GM12878 (cell line): ENCODE data around the gene PNMA6E. TPM values are rescaled to one million over a fixed set of nuclear protein-coding genes. Genes with fewer than 3 reads are reported as not detected.

ENCODE experiments used
- ATAC-seq: fragments of 200-7000 bp; cut with Tn5 transposase; 3 replicates; pipeline ENCODE4 v1.9.1; 2020; ENCODE audit warnings: mild to moderate bottlenecking, moderate library complexity
- BruUV-seq: library from RNA; stranded (reverse); fragments of 400-500 nt; replicated peaks from 2 replicates; lab custom pipeline; 2021; lab: Mats Ljungman, UMichigan
- CTCF ChIA-PET: fragments of 300-600 bp; sonication (Branson Sonifier 250); formaldehyde crosslinking; extraction: SDS; loops from one replicate; lab custom pipeline; 2021; ENCODE audit warnings: inconsistent platforms; lab: Yijun Ruan, JAX
- POLR2A ChIA-PET: fragments of 350-600 bp; formaldehyde crosslinking; extraction: SDS; loops from one replicate; lab custom pipeline; 2021; ENCODE audit warnings: inconsistent platforms; lab: Charles Lee
- RAD21 ChIA-PET: fragments of 300-600 bp; sonication (Branson Sonifier 250); formaldehyde crosslinking; loops from one replicate; lab custom pipeline; 2023; ENCODE audit warnings: antibody characterized with exemption; ENCODE audit not compliant: unreplicated experiment; lab: Charles Lee
- SMC1A ChIA-PET: fragments of 300-600 bp; sonication (Branson Sonifier 250); formaldehyde crosslinking; loops from one replicate; lab custom pipeline; 2023; ENCODE audit not compliant: unreplicated experiment, uncharacterized antibody; lab: Charles Lee
- DNase-seq: peaks from one replicate; pipeline ENCODE4 v3.0.0-alpha.2; 2011; ENCODE audit warnings: low read depth, low spot score
- FAIRE-seq: peaks from 3 replicates; lab custom pipeline; 2011; peaks lifted over from hg19 to GRCh38; lab: Jason Lieb, UNC
- H2AFZ ChIP-seq: 2 replicates; pipeline ENCODE4 v1.6.0; 2011; ENCODE audit warnings: low read depth, low read length, control low read depth; ENCODE audit not compliant: control insufficient read depth
- H3K27ac ChIP-seq: 2 replicates; pipeline ENCODE4 v1.5.1; 2011; ENCODE audit warnings: control low read depth; ENCODE audit not compliant: control insufficient read depth, insufficient read depth
- H3K27me3 ChIP-seq, 2 experiments: replicated peaks in 1 of 2; 2 replicates each; pipeline versions ENCODE4 v1.6.0 to v1.6.1; 2011; ENCODE audit warnings: low read length in 1 of 2; ENCODE audit not compliant: control insufficient read depth in 2 of 2, insufficient read depth in 2 of 2
- H3K36me3 ChIP-seq, 2 experiments: 2 replicates each; pipeline ENCODE4 v1.5.1; 2011; ENCODE audit warnings: low read length in 1 of 2; ENCODE audit not compliant: control insufficient read depth in 2 of 2, insufficient read depth in 2 of 2
- H3K4me1 ChIP-seq: 2 replicates; pipeline ENCODE4 v1.6.1; 2011; ENCODE audit warnings: mild to moderate bottlenecking, low read length, moderate library complexity, mixed read lengths; ENCODE audit not compliant: control insufficient read depth, insufficient read depth
- H3K4me2 ChIP-seq: 2 replicates; pipeline ENCODE4 v1.6.0; 2011; ENCODE audit warnings: control low read depth; ENCODE audit not compliant: control insufficient read depth, insufficient read depth
- H3K4me3 ChIP-seq: fragments of 200-600 bp; sonication (generic); 2 replicates; pipeline ENCODE4 v1.5.1; 2016
- H3K79me2 ChIP-seq: 2 replicates; pipeline ENCODE4 v1.6.0; 2011; ENCODE audit warnings: low read length; ENCODE audit not compliant: control insufficient read depth, insufficient read depth
- H3K9ac ChIP-seq: 2 replicates; pipeline ENCODE4 v1.8.0; 2011; ENCODE audit warnings: low read length, control low read depth, mixed read lengths; ENCODE audit not compliant: control insufficient read depth, insufficient read depth
- H3K9me3 ChIP-seq: replicated peaks from 3 replicates; pipeline ENCODE4 v1.5.1; 2011; ENCODE audit warnings: mild to moderate bottlenecking, low read length; ENCODE audit not compliant: control insufficient read depth, insufficient read depth
- H4K20me1 ChIP-seq: 2 replicates; pipeline ENCODE4 v1.6.0; 2011; ENCODE audit not compliant: control insufficient read depth, insufficient read depth
- BACH1 ChIP-seq: fragments of 450-650 bp; IDR thresholded peaks from 2 replicates; pipeline ENCODE4 v1.6.1; 2017; ENCODE audit warnings: mild to moderate bottlenecking, borderline replicate concordance
- CBX3 ChIP-seq: fragments of 200-600 bp; sonication (generic); IDR thresholded peaks from 2 replicates; pipeline ENCODE4 v1.6.1; 2016; ENCODE audit warnings: low read depth, borderline replicate concordance
- IKZF1 ChIP-seq: fragments of 450-650 bp; conservative IDR thresholded peaks from 2 replicates; pipeline ENCODE4 v1.6.1; 2017; ENCODE audit warnings: antibody characterized with exemption, mild to moderate bottlenecking
- NRF1 ChIP-seq: conservative IDR thresholded peaks from 2 replicates; pipeline ENCODE4 v1.6.1; 2011; ENCODE audit warnings: mild to moderate bottlenecking, low read depth, low read length, improper control_type of control experiment
- PAX8 ChIP-seq: fragments of 450-650 bp; IDR thresholded peaks from 2 replicates; pipeline ENCODE4 v1.6.1; 2017; ENCODE audit warnings: mild to moderate bottlenecking, moderate library complexity
- POLR2A ChIP-seq: IDR thresholded peaks from 2 replicates; pipeline ENCODE4 v1.6.1; 2011; ENCODE audit warnings: low read depth, mild to moderate bottlenecking, low read length
- SMARCA5 ChIP-seq: fragments of 450-650 bp; IDR thresholded peaks from 2 replicates; pipeline ENCODE4 v1.6.1; 2017; ENCODE audit warnings: mild to moderate bottlenecking
- SPI1 ChIP-seq: IDR thresholded peaks from 2 replicates; pipeline ENCODE4 v1.6.1; 2011; ENCODE audit warnings: low read depth, mild to moderate bottlenecking, low read length, moderate library complexity, borderline replicate concordance; ENCODE audit not compliant: insufficient read depth
- WGBS: methylation state at CpG from one replicate; pipeline ENCODE4 v1.1.6; 2016; ENCODE audit warnings: low lambda C conversion rate; ENCODE audit not compliant: insufficient replicate concordance, insufficient coverage; ENCODE audit errors: missing lambda C conversion rate; 5-methylcytosine and 5-hydroxymethylcytosine counted together
- in situ Hi-C: fragments of 300-500 bp; cut with MboI; formaldehyde crosslinking; loops from 9 replicates; pipeline ENCODE4 v1.14.3; 2018; ENCODE audit warnings: mixed read lengths
- intact Hi-C: fragments of 100-400 bp; cut with micrococcal nuclease; formaldehyde crosslinking; loops from one replicate; pipeline ENCODE4 v1.14.2; 2022; ENCODE audit not compliant: unreplicated experiment
- polyA plus RNA-seq, 11 experiments: library from polyadenylated mRNA; depleted of rRNA in 4 of 11; unstranded in 6 of 11; stranded (reverse) in 5 of 11; fragments of >200 nt; fragmentation: Nextera tagmentation in 4 of 11; fragmentation: Illumina TruSeq in 1 of 11; extraction: Ambion mirVana in 4 of 11; extraction: Trizol in 1 of 11; gene quantifications; 1 replicate in 1 of 11; 2 replicates in 10 of 11; pipeline versions ENCODE4 v1.2.1 to v1.2.3, GENCODE V29; 2011 to 2016; ENCODE audit warnings: inconsistent platforms in 2 of 11, missing spikeins in 2 of 11, low read depth in 1 of 11
- total RNA-seq, 4 experiments: library from RNA; depleted of rRNA in 3 of 4; stranded (reverse); fragments of >200 nt in 3 of 4; fragmentation: Illumina TruSeq in 1 of 4; extraction: Trizol in 1 of 4; gene quantifications; 2 replicates each; pipeline versions ENCODE4 v1.2.1 to v1.2.3, GENCODE V29; 2013 to 2021

The PNMA6E gene
- total and polyA plus RNA-seq, 10 of the 15 experiments (the other 5 are each of a cell fraction or from before 2014, with no cell fraction given), result not detected

- TF ChIP-seq BACH1 (no peak), POLR2A (peak; percentile 35; the same call in 1 of the 2 replicates), SMARCA5 (peak; percentile 66; the same call in 1 of the 2 replicates), CBX3 (no peak), SPI1 (peak; percentile 87), NRF1 (0 out of 2 replicates have a peak, but pooled peaks have one; percentile 27), IKZF1 (0 out of 2 replicates have a peak, but pooled peaks have one; percentile 41)
- Histone ChIP-seq H3K36me3 (no peaks in the 10 kb centered on the region), H3K9me3 (no peaks in the 10 kb centered on the region; the same call in 2 of the 3 replicates), H3K4me1 (no peaks in the 10 kb centered on the region), H3K27ac (no peak within 1 kb of the TSS), H3K4me3 (peak within 1 kb of the TSS; percentile 71), H4K20me1 (no peaks in the 10 kb centered on the region), H2AFZ (peak within 1 kb of the TSS; percentile 54), H3K27me3 (no peaks in the 10 kb centered on the region), H3K79me2 (no peaks in the 10 kb centered on the region), H3K4me2 (peak within 1 kb of the TSS; percentile 73), H3K9ac (peak within 1 kb of the TSS; percentile 32)
- no TSS peak for BruUV-seq
- SMC1A ChIA-PET, result no interaction called here
- RAD21 ChIA-PET, result no interaction called here
- DNase-seq (no peak), FAIRE-seq (no peak), ATAC-seq (peak; percentile 92)
- intact Hi-C loops (no loop called here), in situ Hi-C loops (no loop called here)
- WGBS, result 46% methylated on average over 59 of the region's 75 CpGs
- CTCF ChIA-PET, result no interaction called here
- POLR2A ChIA-PET, result no interaction called here
Observed at GRCh38 chrX:153411255-153411987, 10.3 kb upstream of the PNMA6E start, which contains the start of gene ZFP92. Gene ZFP92 (plus strand): TSS chrX:153411472. CDS start chrX:153418323, 6,851 bp downstream.

- POLR2A ChIA-PET, result no interaction called here
- Histone ChIP-seq H3K4me3 (no peak overlapping the region; the same call in 1 of the 2 replicates), H3K4me1 (no peaks in the 10 kb centered on the region), H2AFZ (peak overlapping the region; percentile 54), H3K36me3 (no peaks in the 10 kb centered on the region), H4K20me1 (no peaks in the 10 kb centered on the region), H3K27ac (no peak overlapping the region), H3K27me3 (no peaks in the 10 kb centered on the region), H3K4me2 (peak overlapping the region; percentile 22; the same call in 1 of the 2 replicates), H3K79me2 (no peaks in the 10 kb centered on the region), H3K9me3 (no peaks in the 10 kb centered on the region; the same call in 2 of the 3 replicates), H3K9ac (no peak overlapping the region)
- in situ Hi-C loops (no loop called here), intact Hi-C loops (no loop called here)
- CTCF ChIA-PET, result no interaction called here
- DNase-seq (no peak), FAIRE-seq (no peak), ATAC-seq (no peak)
- SMC1A ChIA-PET, result no interaction called here
- BruUV-seq, result no TSS peak
- RAD21 ChIA-PET, result no interaction called here
- 40% methylated on average over 12 of the region's 12 CpGs for WGBS
- no peak for TF ChIP-seq PAX8
Observed at GRCh38 chrX:153410888-153411254, 9.7 kb upstream of the PNMA6E start.
